ENCODE measurements around the gene SF3B6. TPM values are rescaled to one million over a fixed set of nuclear protein-coding genes. Genes with fewer than 3 reads are reported as not detected.

SF3B6 gene
- total RNA-seq, 1 donor from 2014 or later: 55.2 TPM

GRCh38 chr2:24077879-24078278 lies 1.8 kb upstream of the SF3B6 start:
- no peak for TF ChIP-seq CTCF (IDR thresholded peaks at IDR 0.05)
- Histone ChIP-seq H3K9me3 (no peaks in the 10 kb centered on the region), H3K27ac (peak overlapping the region; percentile 91), H3K4me3 (peak overlapping the region; percentile 84), H3K36me3 (peaks cover 41% of the 10 kb centered on the region), H3K27me3 (no peaks in the 10 kb centered on the region), H3K4me1 (peaks cover 28% of the 10 kb centered on the region)
- ATAC-seq (no peak), DNase-seq (no peak)
- intact Hi-C loops (cut with DNase I): no loop called here

GRCh38 chr2:24077535-24077877 lies 1.4 kb upstream of the SF3B6 start:
- Histone ChIP-seq H3K27me3 (no peaks in the 10 kb centered on the region), H3K4me1 (peaks cover 24% of the 10 kb centered on the region), H3K36me3 (peaks cover 41% of the 10 kb centered on the region), H3K4me3 (peak overlapping the region; percentile 84), H3K27ac (peak overlapping the region; percentile 91), H3K9me3 (no peaks in the 10 kb centered on the region)
- TF ChIP-seq CTCF (IDR thresholded peaks at IDR 0.05): no peak
- DNase-seq: no peak
- no peak for ATAC-seq
- intact Hi-C loops (cut with DNase I): no loop called here

- Histone ChIP-seq H3K27me3 (no peaks in the 10 kb centered on the region), H3K36me3 (peaks cover 40% of the 10 kb centered on the region), H3K4me1 (peaks cover 19% of the 10 kb centered on the region), H3K4me3 (peak overlapping the region; percentile 84), H3K27ac (peak overlapping the region; percentile 91), H3K9me3 (no peaks in the 10 kb centered on the region)
- intact Hi-C loops (cut with DNase I): no loop called here
- no peak for ATAC-seq
- no peak for TF ChIP-seq CTCF (IDR thresholded peaks at IDR 0.05)
- no peak for DNase-seq
Observed at GRCh38 chr2:24076849-24077534, 866 bp upstream of the SF3B6 start.

DNA sequence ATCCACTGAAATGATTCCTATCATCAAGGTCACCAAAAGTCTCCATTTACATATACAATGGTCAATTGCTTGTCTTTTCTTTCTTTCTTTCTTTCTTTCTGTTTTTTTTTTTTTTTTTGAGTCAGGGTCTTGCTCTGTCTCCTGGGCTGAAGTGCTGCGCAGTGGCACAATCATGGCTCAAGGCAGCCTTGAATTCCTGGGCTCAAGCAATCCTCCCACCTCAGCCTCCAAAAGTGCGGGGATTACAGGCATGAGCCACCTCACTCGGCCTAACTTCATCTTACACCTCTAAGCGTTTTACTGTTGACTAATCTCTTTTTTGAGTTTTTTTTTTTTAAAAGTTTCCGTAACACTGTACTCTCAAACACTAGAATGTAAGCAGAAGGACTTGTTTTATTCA lies 867 bp downstream of the SF3B6 start:
- Histone ChIP-seq H3K36me3 (peaks cover 44% of the 10 kb centered on the region), H3K27ac (peak overlapping the region; percentile 91), H3K4me1 (peaks cover 18% of the 10 kb centered on the region), H3K9me3 (no peaks in the 10 kb centered on the region), H3K4me3 (peak overlapping the region; percentile 84), H3K27me3 (no peaks in the 10 kb centered on the region)
- no peak for DNase-seq
- ATAC-seq: no peak
- intact Hi-C loops (cut with DNase I): no loop called here
- TF ChIP-seq CTCF (IDR thresholded peaks at IDR 0.05): no peak

DNA sequence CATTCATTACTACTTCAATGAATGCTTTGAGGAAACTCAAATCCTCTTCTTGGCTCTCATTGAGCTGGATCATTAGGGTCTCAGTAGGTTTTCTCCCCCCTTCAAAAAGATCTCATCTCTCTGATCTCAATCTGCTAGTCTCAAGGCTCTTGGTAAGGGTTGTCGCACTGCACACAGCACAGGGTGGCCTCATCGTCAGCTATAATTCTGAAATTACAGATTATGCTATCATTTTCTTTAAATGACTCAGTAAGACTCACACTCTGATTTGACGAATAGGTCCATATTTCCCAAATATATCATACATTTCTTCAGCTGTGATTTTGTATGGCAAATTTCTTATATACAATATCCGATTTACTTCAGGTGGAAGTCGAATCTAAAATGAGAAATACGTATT lies 2.3 kb downstream of the SF3B6 start:
- intact Hi-C loops (cut with DNase I): no loop called here

More for the DNA sequence above, 2.3 kb downstream of the SF3B6 start:
- no peak overlapping the region for H3K4me3 ChIP-seq
- H3K27me3 ChIP-seq: no peaks in the 10 kb centered on the region
- DNase-seq: no peak
- no peak overlapping the region for H3K27ac ChIP-seq
- ATAC-seq: no peak
- peaks cover 18% of the 10 kb centered on the region for H3K4me1 ChIP-seq
- peaks cover 51% of the 10 kb centered on the region for H3K36me3 ChIP-seq
- no peaks in the 10 kb centered on the region for H3K9me3 ChIP-seq
- TF ChIP-seq CTCF (IDR thresholded peaks at IDR 0.05): no peak

Data from upper lobe of right lung (tissue), 1 donor.